ENCODE measurements around the gene TMF1.

TMF1 gene

DNA sequence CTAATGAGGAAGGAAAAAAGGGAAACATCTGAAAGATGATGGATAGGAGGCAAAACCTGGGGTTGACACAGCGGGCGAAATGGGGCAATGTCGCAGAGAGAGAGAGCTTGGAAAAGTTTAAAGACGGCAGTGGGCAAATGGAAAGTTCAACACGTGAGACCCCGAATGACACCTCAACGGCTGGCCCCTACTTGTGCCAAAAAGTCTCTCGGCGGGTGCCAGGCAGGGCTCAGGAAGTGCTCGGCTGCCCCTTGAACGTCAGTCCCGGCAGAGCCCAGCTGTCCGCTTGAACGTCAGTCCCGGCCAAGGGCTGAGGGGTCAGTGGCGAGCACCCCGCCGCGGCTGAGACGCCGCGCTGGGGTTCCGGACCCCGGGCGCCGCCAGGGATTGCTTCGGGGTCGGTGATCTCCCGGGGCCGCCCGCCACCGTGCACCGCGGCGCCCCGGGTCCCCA is 39.3 kb downstream of the TMF1 start:
- ChIA-PET CTCF (interaction anchor here (0.8 to 3.3 kb wide), 13 partner anchors 9 to 100 kb away, joined by 3 to 21 read pairs (median 3); partner anchors contain the start of gene TMF1), POLR2A (interaction anchor here (0.6 kb wide), 1 partner anchor 794 kb away, joined by 3 read pairs; no protein-coding TSS in a partner anchor)
- TF ChIP-seq, protein P1, sequence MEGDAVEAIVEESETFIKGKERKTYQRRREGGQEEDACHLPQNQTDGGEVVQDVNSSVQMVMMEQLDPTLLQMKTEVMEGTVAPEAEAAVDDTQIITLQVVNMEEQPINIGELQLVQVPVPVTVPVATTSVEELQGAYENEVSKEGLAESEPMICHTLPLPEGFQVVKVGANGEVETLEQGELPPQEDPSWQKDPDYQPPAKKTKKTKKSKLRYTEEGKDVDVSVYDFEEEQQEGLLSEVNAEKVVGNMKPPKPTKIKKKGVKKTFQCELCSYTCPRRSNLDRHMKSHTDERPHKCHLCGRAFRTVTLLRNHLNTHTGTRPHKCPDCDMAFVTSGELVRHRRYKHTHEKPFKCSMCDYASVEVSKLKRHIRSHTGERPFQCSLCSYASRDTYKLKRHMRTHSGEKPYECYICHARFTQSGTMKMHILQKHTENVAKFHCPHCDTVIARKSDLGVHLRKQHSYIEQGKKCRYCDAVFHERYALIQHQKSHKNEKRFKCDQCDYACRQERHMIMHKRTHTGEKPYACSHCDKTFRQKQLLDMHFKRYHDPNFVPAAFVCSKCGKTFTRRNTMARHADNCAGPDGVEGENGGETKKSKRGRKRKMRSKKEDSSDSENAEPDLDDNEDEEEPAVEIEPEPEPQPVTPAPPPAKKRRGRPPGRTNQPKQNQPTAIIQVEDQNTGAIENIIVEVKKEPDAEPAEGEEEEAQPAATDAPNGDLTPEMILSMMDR (IDR thresholded peaks at IDR 0.05; ENCODE audit: control extremely low read depth, extremely low read depth, low read depth, missing control alignments), result no peak
- peak; percentile 72 for DNase-seq (ENCODE audit: extremely low spot score)

DNA sequence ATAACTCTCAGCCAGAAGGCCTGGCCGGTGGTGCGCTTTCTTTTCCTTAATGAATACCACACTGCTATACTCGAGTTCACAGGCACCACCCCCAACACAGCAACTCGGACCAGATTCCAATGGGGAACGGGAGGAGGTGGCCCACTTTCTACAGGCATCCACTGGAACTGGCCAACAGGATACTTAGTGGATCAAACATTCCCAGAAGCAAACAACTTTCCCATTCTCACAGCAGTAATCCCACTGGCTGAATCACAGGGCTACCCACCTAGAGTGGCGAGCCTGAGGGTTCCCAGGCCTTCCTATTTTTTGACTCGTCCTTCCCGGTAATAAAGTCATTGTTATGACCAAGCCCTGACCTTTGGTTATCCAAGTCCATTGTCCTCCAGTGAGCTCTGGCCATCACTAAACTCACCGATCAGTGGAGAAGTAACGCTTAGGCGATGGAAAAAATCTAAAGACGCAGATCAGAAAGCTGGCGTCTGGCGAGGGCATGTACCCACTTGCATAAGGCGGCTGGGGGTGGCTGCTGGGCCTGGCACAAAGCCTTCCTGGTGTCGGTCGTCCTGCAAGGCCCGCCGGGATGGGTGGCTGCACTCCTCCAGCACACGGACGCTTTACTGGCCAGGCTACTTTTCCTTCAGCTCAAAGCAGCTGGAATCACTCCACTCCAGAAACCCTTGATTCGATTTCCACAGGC is 39.9 kb downstream of the TMF1 start:
- no peak for DNase-seq (ENCODE audit: extremely low spot score)
- TF ChIP-seq, protein P1 (IDR thresholded peaks at IDR 0.05; ENCODE audit: control extremely low read depth, extremely low read depth, low read depth, missing control alignments), result no peak
- ChIA-PET POLR2A (interaction anchor here (0.7 kb wide), 1 partner anchor 12 kb away, joined by 4 read pairs; no protein-coding TSS in a partner anchor), CTCF (interaction anchor here (0.8 to 3.3 kb wide), 8 partner anchors 11 to 72 kb away, joined by 3 to 21 read pairs (median 4); partner anchors contain the start of gene TMF1)

DNA sequence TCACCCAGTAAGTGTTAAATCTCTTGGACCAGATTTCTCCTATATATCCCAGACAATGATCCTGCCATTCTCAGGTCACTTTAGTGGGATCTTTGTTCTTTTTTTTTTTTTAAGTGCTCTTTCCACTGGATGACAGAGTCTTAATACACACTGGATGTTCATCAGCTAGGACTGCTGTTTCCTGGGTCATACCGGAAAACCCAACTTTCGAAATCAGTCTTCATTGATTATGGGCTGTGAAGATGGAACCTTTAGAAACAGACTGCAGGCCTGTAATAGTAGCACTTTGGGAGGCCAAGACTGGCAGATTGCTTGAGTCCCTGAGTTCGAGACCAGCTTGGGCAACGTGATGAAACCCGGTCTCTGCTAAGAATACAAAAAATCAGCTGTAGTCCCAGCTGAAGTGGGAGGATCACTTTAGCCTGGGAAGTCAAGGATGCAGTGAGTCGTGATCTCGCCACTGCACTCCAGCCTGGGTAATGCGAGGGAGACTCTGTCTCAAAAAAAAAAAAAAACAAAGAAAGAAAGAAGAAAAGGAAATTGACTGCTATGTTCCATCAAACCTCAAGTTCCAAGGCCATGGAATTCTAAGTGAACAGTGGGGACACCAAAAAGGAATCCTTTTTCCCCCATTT is 40.9 kb downstream of the TMF1 start:
- TF ChIP-seq, protein P1 (IDR thresholded peaks at IDR 0.05; ENCODE audit: control extremely low read depth, extremely low read depth, low read depth, missing control alignments), result no peak
- ChIA-PET CTCF (interaction anchor here (1.0 to 1.4 kb wide), 3 partner anchors 10 to 660 kb away, joined by 3 to 6 read pairs (median 3); no protein-coding TSS in a partner anchor), POLR2A (interaction anchor here (0.7 kb wide), 1 partner anchor 11 kb away, joined by 4 read pairs; no protein-coding TSS in a partner anchor)
- no peak for DNase-seq (ENCODE audit: extremely low spot score)

DNA sequence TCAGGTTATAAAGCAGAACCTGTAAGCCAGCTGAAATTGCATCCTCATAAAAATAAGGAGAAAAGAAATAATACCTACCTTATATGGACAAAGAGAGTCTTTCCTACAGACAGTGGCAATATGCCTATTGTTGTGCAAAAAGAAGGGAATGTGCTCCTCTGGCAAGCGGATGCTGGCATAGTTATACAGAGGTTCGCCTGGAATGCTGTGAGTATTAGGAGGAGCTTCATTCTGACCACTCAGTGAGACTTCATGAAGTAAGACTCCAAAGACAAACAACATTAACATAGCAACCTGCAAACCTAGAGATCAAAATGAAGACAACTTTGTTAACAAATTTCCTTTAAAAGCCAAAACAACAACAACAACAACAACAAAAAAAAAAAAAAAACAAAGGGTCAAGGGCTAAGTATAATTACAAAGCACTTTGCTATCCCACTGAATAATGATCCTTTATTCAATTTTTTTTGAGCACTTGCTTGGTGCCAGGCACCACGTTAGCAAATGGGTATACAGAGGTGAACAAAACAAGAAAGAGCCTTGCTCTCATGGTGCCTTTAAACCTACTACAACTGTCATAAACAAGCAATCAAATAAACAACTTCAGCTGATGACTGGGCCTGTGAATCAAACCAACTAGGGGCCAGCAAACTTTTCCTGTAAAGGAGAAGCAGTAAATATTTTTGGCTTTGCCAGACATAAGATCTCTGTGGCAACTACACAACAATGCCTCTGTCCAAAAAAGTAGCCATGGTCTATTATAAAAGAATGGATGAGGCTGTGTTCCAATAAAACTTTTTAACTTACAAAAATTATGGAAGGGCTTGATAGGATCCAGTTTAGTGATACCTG is 42.3 kb downstream of the TMF1 start:
- ChIA-PET POLR2A (no interaction called here), CTCF (interaction anchor here (1.1 to 1.3 kb wide), 3 partner anchors 9 to 23 kb away, joined by 3 to 6 read pairs (median 3); no protein-coding TSS in a partner anchor)
- no peak for DNase-seq (ENCODE audit: extremely low spot score)

DNA sequence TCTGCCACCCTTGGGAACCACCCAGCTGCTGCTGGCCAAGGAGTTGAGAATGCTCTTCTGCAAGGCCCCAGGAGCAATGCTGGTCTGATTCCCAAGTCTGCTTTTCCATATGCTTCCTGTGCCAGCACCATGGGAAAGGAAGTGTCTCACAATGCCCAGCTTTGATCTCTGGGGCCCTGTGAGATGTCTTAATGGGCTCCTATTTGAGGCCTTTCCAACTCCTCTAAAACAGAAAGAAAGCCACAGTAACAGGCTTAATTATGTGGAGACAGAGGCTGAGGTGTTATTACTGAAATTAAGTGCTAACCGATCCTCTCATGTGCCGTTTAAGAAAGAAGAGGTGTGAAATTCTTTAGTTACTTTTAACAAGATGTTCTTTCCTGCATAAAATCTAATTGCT is 43.2 kb downstream of the TMF1 start:
- ChIA-PET POLR2A (no interaction called here), CTCF (interaction anchor here (1.2 kb wide), 1 partner anchor 24 kb away, joined by 3 read pairs; no protein-coding TSS in a partner anchor)
- TF ChIP-seq, protein P1 (IDR thresholded peaks at IDR 0.05; ENCODE audit: control extremely low read depth, extremely low read depth, low read depth, missing control alignments), result no peak
- no peak for DNase-seq (ENCODE audit: extremely low spot score)

More for the DNA sequence above, 42.3 kb downstream of the TMF1 start:
- TF ChIP-seq, protein P1 (IDR thresholded peaks at IDR 0.05; ENCODE audit: control extremely low read depth, extremely low read depth, low read depth, missing control alignments), result no peak
